GM12801 (cell line): ENCODE results near the gene SEMA3E.

Experiments used
- TF ChIP-seq, protein P1 (sequence below): IDR thresholded peaks from one replicate; pipeline ENCODE4 v1.5.1; 2011; ENCODE audit warnings: control low read depth; ENCODE audit not compliant: insufficient read length; ENCODE audit errors: extremely low read depth

SEMA3E gene

DNA sequence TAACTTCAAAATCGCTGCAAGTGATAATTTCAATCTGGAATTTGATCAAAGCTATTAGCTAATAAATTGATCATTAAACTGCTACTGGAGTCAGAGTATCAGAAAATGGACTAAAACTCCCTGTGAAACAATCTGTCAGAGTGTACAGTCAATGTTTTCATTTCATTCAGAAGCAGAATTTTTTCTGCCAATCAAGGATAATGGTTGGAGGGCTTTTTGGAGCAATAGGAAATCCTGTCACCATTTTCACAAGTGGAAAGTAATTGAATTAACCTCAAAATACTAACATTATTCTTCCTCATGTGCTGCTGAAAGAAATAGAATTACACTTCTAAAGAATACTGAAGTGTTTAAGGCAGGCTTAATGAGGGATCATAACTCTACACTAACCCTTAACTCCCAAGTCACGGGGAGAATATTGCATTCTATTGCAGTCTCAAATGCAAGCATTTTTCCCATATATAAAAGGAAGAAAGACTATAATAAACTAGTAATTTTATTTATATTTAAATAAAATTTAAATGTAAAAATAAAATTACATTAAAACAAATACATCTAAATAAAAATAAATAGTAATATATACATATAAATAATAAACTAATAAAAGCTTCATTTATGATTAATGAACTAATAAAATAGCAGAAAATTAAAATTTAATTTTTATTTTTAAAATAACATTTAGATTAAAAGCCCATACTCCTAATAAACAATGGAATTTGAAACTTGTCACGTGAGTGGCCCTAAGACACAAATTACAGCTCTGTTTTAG, 67.1 kb downstream of the SEMA3E start:
- TF ChIP-seq, protein P1, sequence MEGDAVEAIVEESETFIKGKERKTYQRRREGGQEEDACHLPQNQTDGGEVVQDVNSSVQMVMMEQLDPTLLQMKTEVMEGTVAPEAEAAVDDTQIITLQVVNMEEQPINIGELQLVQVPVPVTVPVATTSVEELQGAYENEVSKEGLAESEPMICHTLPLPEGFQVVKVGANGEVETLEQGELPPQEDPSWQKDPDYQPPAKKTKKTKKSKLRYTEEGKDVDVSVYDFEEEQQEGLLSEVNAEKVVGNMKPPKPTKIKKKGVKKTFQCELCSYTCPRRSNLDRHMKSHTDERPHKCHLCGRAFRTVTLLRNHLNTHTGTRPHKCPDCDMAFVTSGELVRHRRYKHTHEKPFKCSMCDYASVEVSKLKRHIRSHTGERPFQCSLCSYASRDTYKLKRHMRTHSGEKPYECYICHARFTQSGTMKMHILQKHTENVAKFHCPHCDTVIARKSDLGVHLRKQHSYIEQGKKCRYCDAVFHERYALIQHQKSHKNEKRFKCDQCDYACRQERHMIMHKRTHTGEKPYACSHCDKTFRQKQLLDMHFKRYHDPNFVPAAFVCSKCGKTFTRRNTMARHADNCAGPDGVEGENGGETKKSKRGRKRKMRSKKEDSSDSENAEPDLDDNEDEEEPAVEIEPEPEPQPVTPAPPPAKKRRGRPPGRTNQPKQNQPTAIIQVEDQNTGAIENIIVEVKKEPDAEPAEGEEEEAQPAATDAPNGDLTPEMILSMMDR: no peak

DNA sequence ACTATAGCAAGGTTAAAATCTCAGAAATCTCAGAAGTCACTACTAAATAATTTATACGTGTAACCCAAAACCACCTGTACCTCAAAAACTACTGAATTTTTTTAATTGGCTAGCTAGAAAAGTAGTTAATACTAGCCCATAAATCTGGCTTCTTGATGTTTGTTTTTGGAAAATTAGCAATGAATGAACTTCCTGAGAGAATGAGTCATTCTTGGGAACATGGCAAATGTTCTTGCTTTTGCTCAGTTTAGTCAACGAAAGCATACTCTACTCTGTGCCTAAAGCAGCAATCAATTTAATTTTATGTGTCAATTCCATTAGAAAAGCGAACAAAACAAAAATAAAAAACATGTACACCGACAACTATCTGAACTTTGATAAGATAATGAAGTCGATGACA, 69.2 kb downstream of the SEMA3E start:
- TF ChIP-seq, protein P1: no peak

DNA sequence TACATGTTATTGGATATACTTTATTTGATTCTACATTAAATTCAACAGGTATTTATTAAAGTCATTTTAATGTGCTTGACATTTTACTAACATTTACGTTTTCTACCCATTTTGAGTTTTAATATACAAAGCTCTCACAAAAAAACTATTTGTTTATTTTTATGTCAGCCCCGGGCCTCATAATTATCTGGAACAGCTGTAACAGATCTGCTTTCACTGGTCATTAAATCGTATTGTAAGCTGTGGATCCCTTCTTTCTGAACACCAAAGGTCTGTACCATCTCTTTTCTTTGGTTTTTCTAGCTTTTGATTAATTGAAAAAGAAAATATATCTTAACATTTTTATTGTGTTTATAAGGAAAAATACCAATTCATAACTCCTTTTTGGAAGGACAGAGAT, 73.5 kb downstream of the SEMA3E start:
- TF ChIP-seq, protein P1: no peak

DNA sequence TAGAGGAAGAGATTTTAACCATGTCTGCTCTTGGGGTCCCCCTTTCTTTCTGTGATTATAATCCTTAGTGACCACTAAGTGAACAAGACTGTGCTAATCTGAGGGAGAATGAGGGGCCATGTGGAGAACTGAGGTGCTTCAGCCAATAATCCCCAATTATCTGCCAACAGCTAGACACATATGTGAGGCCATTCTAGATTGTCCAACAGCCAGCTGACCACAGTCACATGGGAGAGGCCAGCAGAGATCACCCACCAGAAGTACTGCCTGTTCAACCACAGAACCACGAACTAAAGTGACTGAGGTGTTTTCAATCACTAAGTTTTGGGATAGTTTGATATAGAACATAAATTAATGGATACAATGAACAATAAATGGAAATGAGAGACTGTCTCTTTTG, 74.3 kb downstream of the SEMA3E start:
- TF ChIP-seq, protein P1: no peak

DNA sequence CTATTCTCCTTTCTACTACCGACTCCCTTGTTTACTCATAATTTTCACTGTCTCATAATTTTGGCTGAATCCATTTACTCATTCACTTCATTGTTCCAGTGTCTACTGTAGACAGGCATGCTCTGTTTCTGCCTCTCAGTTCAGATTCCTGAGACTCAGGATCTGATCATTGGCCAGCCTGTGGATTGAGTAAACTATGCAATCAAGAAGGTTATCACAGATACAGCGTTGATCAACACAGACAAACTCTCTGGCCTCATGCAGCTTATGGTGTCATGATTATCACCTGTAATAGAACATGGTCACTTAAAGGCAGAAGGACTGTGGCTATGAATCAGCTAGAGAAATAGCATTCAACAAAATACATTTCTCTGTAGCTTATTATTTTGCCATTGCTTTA, 86.0 kb downstream of the SEMA3E start:
- TF ChIP-seq, protein P1: no peak

DNA sequence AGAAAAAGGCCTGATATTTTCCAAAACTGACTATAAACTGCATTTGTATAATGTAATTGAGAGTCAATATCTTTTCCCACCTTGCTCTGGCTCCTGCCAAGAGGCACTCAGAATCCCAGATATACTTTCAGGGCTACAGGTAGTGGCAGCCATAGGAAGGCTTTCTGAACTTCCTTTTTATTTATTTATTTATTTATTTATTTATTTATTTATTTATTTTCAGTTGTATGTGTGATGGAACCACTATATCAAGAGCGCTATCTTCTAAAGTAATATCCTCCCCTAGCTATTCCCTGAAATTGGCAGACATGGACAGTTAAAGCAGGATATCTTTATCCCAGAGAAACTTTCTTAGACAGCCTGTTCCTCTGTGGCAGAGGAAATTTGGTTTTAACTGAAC, 86.7 kb downstream of the SEMA3E start:
- TF ChIP-seq, protein P1: no peak

DNA sequence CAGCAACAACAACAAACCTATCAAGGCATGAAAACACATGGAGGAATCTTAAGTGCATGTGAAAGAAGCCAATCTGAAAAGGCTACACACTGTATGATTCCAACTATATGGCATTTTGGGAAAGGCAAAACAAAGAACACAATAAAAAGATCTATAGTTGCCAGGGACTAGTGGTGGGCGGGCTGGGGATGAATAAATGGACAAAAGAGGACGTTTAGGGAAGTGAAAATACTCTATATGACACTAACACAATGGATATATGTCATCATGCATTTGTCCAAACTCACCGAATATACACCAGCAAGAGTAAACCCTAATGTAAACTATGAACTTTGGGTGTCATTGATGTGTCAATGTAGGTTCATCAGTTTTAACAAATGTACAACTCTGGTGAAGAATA, 89.1 kb downstream of the SEMA3E start:
- TF ChIP-seq, protein P1: no peak
